ENCODE results near the gene HPN. TPM values are rescaled to one million over a fixed set of nuclear protein-coding genes. Genes with fewer than 3 reads are reported as not detected.
"Not testable (repeated sequence)": the region's sequence is repeated elsewhere in the genome, so short reads cannot be mapped to it uniquely, and the experiment has no call there.

Gene HPN
- total RNA-seq, 2 experiments from 2014 or later: 0.31 TPM; not detected in 1

GRCh38 chr19:35015270-35015953 is 26.1 kb upstream of the HPN start:
- Mint-ChIP-seq H3K9me3 (no peaks in the 10 kb centered on the region), H3K36me3 (peaks cover 57% of the 10 kb centered on the region), H3K27ac (peak overlapping the region; percentile 45), H3K4me3 (no peak overlapping the region), H3K27me3 (no peaks in the 10 kb centered on the region), H3K4me1 (peaks cover 54% of the 10 kb centered on the region)
- no peak for DNase-seq

- Mint-ChIP-seq H3K36me3 (peaks cover 57% of the 10 kb centered on the region), H3K9me3 (no peaks in the 10 kb centered on the region), H3K27me3 (no peaks in the 10 kb centered on the region), H3K27ac (peak overlapping the region; percentile 45), H3K4me1 (peaks cover 51% of the 10 kb centered on the region), H3K4me3 (no peak overlapping the region)
- no peak for DNase-seq
Observed at GRCh38 chr19:35015954-35016351, 25.6 kb upstream of the HPN start.

- H3K9me3 Mint-ChIP-seq: no peaks in the 10 kb centered on the region
- no peak for DNase-seq
- H3K4me3 Mint-ChIP-seq: no peak overlapping the region
- peak overlapping the region; percentile 72 for H3K27ac Mint-ChIP-seq
- H3K4me1 Mint-ChIP-seq: peaks cover 39% of the 10 kb centered on the region
- no peaks in the 10 kb centered on the region for H3K27me3 Mint-ChIP-seq
- H3K36me3 Mint-ChIP-seq: peaks cover 54% of the 10 kb centered on the region
Observed at GRCh38 chr19:35017507-35017906, 24.0 kb upstream of the HPN start.

GRCh38 chr19:35018379-35018778 is 23.1 kb upstream of the HPN start:
- no peak overlapping the region for H3K4me3 Mint-ChIP-seq
- H3K9me3 Mint-ChIP-seq: no peaks in the 10 kb centered on the region
- H3K36me3 Mint-ChIP-seq: peaks cover 45% of the 10 kb centered on the region
- H3K27me3 Mint-ChIP-seq: no peaks in the 10 kb centered on the region
- DNase-seq: no peak
- peaks cover 31% of the 10 kb centered on the region for H3K4me1 Mint-ChIP-seq
- no peak overlapping the region for H3K27ac Mint-ChIP-seq

- H3K9me3 Mint-ChIP-seq: no peaks in the 10 kb centered on the region
- peaks cover 23% of the 10 kb centered on the region for H3K4me1 Mint-ChIP-seq
- no peak overlapping the region for H3K4me3 Mint-ChIP-seq
- no peak for DNase-seq
- H3K36me3 Mint-ChIP-seq: peaks cover 41% of the 10 kb centered on the region
- no peak overlapping the region for H3K27ac Mint-ChIP-seq
- no peaks in the 10 kb centered on the region for H3K27me3 Mint-ChIP-seq
Observed at GRCh38 chr19:35019144-35019543, 22.4 kb upstream of the HPN start.

- no peaks in the 10 kb centered on the region for H3K9me3 Mint-ChIP-seq
- DNase-seq: no peak
- no peaks in the 10 kb centered on the region for H3K27me3 Mint-ChIP-seq
- peak overlapping the region; percentile 23 for H3K27ac Mint-ChIP-seq
- peaks cover 11% of the 10 kb centered on the region for H3K4me1 Mint-ChIP-seq
- H3K4me3 Mint-ChIP-seq: no peak overlapping the region
- H3K36me3 Mint-ChIP-seq: peaks cover 29% of the 10 kb centered on the region
Observed at GRCh38 chr19:35021016-35021415, 20.5 kb upstream of the HPN start.

- DNase-seq: no peak
- H3K27ac Mint-ChIP-seq: no peak overlapping the region
- no peak overlapping the region for H3K4me3 Mint-ChIP-seq
- no peaks in the 10 kb centered on the region for H3K9me3 Mint-ChIP-seq
- peaks cover 27% of the 10 kb centered on the region for H3K36me3 Mint-ChIP-seq
- H3K27me3 Mint-ChIP-seq: no peaks in the 10 kb centered on the region
- peaks cover 11% of the 10 kb centered on the region for H3K4me1 Mint-ChIP-seq
Observed at GRCh38 chr19:35021596-35021995, 19.9 kb upstream of the HPN start.

GRCh38 chr19:35022460-35022859 is 19.1 kb upstream of the HPN start:
- H3K27me3 Mint-ChIP-seq: no peaks in the 10 kb centered on the region
- H3K27ac Mint-ChIP-seq: peak overlapping the region; percentile 39
- H3K4me3 Mint-ChIP-seq: no peak overlapping the region
- no peak for DNase-seq
- peaks cover 31% of the 10 kb centered on the region for H3K36me3 Mint-ChIP-seq
- no peaks in the 10 kb centered on the region for H3K9me3 Mint-ChIP-seq
- H3K4me1 Mint-ChIP-seq: peaks cover 8% of the 10 kb centered on the region

GRCh38 chr19:35023428-35023827 is 18.1 kb upstream of the HPN start:
- no peak for DNase-seq
- Mint-ChIP-seq H3K4me1 (peaks cover 5% of the 10 kb centered on the region), H3K27me3 (no peaks in the 10 kb centered on the region), H3K36me3 (peaks cover 33% of the 10 kb centered on the region), H3K27ac (no peak overlapping the region), H3K9me3 (no peaks in the 10 kb centered on the region), H3K4me3 (no peak overlapping the region)

GRCh38 chr19:35024095-35024494 is 17.4 kb upstream of the HPN start:
- Mint-ChIP-seq H3K27me3 (no peaks in the 10 kb centered on the region), H3K4me3 (no peak overlapping the region), H3K9me3 (no peaks in the 10 kb centered on the region), H3K27ac (no peak overlapping the region), H3K36me3 (peaks cover 32% of the 10 kb centered on the region), H3K4me1 (peaks cover 2% of the 10 kb centered on the region)
- DNase-seq: no peak

GRCh38 chr19:35025969-35026368 is 15.6 kb upstream of the HPN start:
- H3K4me3 Mint-ChIP-seq: no peak overlapping the region
- peaks cover 19% of the 10 kb centered on the region for H3K36me3 Mint-ChIP-seq
- H3K27me3 Mint-ChIP-seq: peaks cover under 1% of the 10 kb centered on the region

GRCh38 chr19:35026418-35026817 is 15.1 kb upstream of the HPN start:
- DNase-seq: no peak
- Mint-ChIP-seq H3K4me1 (peaks cover 11% of the 10 kb centered on the region), H3K36me3 (peaks cover 18% of the 10 kb centered on the region), H3K27ac (no peak overlapping the region), H3K4me3 (no peak overlapping the region), H3K9me3 (no peaks in the 10 kb centered on the region), H3K27me3 (peaks cover 5% of the 10 kb centered on the region)

More at GRCh38 chr19:35025969-35026368, 15.6 kb upstream of the HPN start:
- DNase-seq: no peak
- Mint-ChIP-seq H3K9me3 (no peaks in the 10 kb centered on the region), H3K4me1 (peaks cover 7% of the 10 kb centered on the region), H3K27ac (no peak overlapping the region)

- DNase-seq: no peak
- H3K4me1 Mint-ChIP-seq: peaks cover 11% of the 10 kb centered on the region
- no peak overlapping the region for H3K4me3 Mint-ChIP-seq
- no peak overlapping the region for H3K27ac Mint-ChIP-seq
- H3K36me3 Mint-ChIP-seq: peaks cover 16% of the 10 kb centered on the region
- no peaks in the 10 kb centered on the region for H3K9me3 Mint-ChIP-seq
- H3K27me3 Mint-ChIP-seq: peaks cover 10% of the 10 kb centered on the region
Observed at GRCh38 chr19:35027009-35027408, 14.5 kb upstream of the HPN start.

GRCh38 chr19:35027851-35028599 is 13.5 kb upstream of the HPN start:
- H3K36me3 Mint-ChIP-seq: peaks cover 15% of the 10 kb centered on the region
- H3K27ac Mint-ChIP-seq: no peak overlapping the region
- H3K9me3 Mint-ChIP-seq: no peaks in the 10 kb centered on the region
- peaks cover 14% of the 10 kb centered on the region for H3K27me3 Mint-ChIP-seq
- peaks cover 11% of the 10 kb centered on the region for H3K4me1 Mint-ChIP-seq
- DNase-seq: no peak
- no peak overlapping the region for H3K4me3 Mint-ChIP-seq

- H3K4me3 Mint-ChIP-seq, H3K27ac Mint-ChIP-seq, H3K9me3 Mint-ChIP-seq, DNase-seq: not testable (repeated sequence)
- peaks cover 11% of the 10 kb centered on the region for H3K4me1 Mint-ChIP-seq
- H3K36me3 Mint-ChIP-seq: peaks cover 15% of the 10 kb centered on the region
- peaks cover 14% of the 10 kb centered on the region for H3K27me3 Mint-ChIP-seq
Observed at GRCh38 chr19:35028600-35028885, 13.0 kb upstream of the HPN start.

GRCh38 chr19:35029275-35029736 is 12.2 kb upstream of the HPN start:
- DNase-seq, H3K27ac Mint-ChIP-seq, H3K4me3 Mint-ChIP-seq, H3K9me3 Mint-ChIP-seq: not testable (repeated sequence)
- peaks cover 12% of the 10 kb centered on the region for H3K36me3 Mint-ChIP-seq
- peaks cover 11% of the 10 kb centered on the region for H3K4me1 Mint-ChIP-seq
- H3K27me3 Mint-ChIP-seq: peaks cover 14% of the 10 kb centered on the region

Data from activated naive CD8-positive, alpha-beta T cell treated with anti-CD3 and anti-CD28 coated beads for 36 hours (primary cell).